HG03175 (cell line): Measurements from ENCODE around the gene ZNF621.
"Not testable (repeated sequence)": the region's sequence is repeated elsewhere in the genome, so short reads cannot be mapped to it uniquely, and the experiment has no call there.

ENCODE experiments used
- ATAC-seq: cut with Tn5 transposase; IDR thresholded peaks from one replicate; pipeline ENCODE4 v1.9.1; 2021; ENCODE audit warnings: mild to moderate bottlenecking, moderate library complexity; ENCODE audit not compliant: unreplicated experiment

The ZNF621 gene

DNA sequence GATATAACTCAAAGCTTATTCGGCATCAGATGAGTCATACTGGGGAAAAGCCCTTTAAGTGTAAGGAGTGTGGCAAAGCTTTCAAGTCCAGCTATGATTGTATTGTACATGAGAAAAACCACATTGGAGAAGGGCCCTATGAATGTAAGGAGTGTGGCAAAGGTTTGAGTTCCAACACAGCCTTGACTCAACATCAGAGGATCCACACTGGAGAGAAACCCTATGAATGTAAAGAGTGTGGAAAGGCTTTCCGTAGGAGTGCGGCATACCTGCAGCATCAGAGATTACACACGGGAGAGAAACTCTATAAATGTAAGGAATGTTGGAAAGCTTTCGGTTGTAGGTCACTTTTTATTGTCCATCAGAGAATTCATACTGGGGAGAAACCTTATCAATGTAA is 7.5 kb downstream of the ZNF621 start:
- no peak for ATAC-seq

DNA sequence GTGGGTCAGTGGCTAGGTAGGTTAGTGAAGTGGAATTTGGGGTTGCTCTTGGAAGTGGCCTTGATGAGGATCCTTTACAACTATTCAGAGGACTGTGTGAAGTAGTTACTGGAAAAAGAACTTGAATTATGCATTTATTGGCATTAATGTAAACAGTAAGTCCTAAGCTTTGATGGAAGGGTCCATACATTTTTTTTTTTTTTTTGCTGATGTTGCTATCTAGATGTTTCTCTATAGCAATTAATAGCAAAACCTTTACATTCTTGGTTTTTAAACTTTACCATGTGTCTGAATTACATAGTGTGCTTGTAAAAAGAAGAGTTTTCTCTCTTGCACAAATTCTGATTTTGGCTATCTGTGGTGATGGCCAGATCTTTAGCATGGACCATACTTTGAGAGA is 9.5 kb downstream of the ZNF621 start:
- ATAC-seq: no peak

GRCh38 chr3:40546816-40547215 is 22.1 kb downstream of the ZNF621 start:
- no peak for ATAC-seq

GRCh38 chr3:40550167-40550566 is 25.4 kb downstream of the ZNF621 start:
- no peak for ATAC-seq

- no peak for ATAC-seq
Observed at GRCh38 chr3:40557575-40558161, 32.9 kb downstream of the ZNF621 start.

DNA sequence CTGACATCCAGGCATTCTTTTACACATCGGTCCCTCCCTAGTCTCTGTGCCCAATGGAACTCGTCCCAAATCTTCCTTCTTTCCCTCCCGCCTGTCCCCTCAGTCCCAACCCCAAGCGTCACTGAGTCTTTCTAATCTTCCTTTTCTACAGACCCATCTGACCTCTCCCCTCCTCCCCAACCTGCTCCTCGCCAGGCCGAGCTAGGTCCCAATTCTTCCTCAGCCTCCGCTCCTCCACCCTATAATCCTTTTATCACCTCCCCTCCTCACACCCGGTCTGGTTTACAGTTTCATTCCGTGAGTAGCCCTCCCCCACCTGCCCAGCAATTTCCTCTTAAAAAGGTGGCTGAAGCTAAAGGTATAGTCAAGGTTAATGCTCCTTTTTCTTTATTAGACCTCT is 37.7 kb downstream of the ZNF621 start:
- not testable (repeated sequence) for ATAC-seq

- not testable (repeated sequence) for ATAC-seq
Observed at GRCh38 chr3:40565629-40566028, 40.9 kb downstream of the ZNF621 start.

DNA sequence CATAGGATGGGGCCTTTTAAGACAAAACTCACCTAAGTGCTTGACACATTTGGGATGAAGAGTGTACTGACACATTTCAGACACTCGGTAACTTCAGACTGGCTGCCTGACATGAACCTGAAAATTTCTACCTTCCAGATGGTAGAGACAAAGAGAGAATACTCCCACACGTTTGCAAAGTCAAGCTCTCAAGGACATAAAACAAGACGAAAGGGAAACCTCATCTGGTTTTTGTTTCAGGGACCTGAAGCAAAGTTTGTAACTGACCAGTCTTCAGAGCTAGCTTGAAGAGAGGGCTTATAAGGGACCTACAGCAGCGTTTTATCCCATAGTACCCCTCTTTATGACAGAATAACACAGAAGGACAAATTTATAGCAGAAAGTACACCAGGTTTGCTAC is 41.9 kb downstream of the ZNF621 start:
- no peak for ATAC-seq

DNA sequence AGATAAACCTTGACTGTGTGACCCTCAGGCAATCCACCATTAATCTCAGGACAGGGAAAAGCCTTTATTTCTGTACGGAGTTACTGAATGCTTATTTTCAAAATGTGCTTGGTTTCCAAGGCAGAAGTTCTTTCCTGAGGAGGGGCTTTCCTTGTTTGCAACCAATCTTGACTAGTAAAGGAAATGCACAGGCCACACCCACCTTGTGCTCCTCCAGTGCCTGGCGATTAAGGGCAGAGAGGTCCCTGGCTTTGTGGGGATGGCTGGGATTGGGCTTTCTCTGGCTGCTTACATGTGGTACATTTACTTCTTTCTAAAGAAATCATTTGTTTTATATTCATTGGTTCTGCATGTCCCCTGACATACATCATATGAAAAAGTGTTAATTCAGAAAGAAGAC is 47.8 kb downstream of the ZNF621 start:
- no peak for ATAC-seq

- ATAC-seq: no peak
Observed at GRCh38 chr3:40574050-40574449, 49.3 kb downstream of the ZNF621 start.

DNA sequence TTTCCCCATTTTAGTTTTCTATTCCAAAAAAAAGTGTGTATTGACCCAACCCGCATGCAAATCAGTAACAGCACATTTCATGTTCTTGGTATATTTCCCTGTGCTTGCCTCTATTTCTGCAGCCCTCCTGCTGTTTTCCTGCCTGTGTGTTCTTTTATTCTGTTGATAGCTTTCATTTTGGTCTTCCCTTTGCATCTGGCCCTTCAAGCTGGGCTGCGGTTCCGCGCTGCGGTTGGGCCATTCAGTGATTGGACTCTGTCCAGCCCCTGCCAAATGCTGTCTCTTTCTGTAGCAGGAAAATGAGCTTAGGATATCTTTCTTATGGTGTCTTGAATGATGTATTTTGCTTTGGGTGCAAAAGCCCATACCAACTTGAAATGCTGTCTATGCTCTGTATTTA is 49.9 kb downstream of the ZNF621 start:
- no peak for ATAC-seq

GRCh38 chr3:40576396-40576795 is 51.6 kb downstream of the ZNF621 start:
- ATAC-seq: no peak

DNA sequence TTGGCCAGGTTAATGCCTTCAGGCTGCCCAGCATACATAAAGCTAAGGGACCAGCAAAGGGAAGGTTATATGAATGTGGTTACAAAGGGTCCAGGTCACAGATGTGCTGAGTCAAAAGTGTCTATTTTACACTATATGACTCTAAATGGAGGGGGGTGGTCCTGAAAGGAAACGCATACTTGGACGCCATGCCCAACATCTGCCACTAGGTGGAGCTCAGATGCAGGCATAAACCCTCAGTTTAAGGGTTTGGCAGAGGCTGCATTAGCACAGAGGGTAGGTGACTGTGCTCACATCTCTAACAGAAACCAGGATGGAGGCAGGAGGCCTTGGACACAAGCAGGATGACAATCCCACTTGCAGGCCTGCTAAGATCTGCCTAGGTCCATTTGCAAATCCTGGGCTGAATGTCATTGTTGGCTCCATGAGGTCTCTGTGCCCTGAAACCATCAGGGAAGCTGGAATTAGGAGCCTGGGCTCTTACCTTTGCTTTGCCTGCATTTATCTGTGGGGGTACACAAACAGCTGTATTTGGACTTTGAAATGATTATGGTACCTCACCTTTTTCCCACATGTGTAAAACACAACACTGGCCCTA is 55.8 kb downstream of the ZNF621 start:
- peak; percentile 67 for ATAC-seq

DNA sequence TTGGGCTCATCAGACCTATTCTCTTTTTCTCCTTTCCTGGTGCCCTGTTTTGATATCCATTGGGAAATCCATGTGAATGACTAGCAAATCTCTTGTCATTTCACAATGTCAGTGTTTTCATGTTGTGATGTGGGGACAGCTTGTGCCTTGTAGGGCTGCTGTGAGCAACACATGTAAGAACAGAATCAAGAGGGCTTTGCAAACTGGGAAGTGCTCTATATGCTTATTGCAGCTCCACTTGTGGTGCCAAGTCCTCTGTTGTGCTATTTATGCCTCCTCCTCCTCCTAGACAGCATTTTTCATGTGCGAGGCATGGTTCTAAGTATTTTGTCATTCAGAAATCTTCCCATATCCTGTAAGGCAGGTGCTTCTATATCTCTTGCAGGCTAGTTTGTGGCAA is 56.4 kb downstream of the ZNF621 start:
- no peak for ATAC-seq

GRCh38 chr3:40582401-40583027 is 57.8 kb downstream of the ZNF621 start:
- ATAC-seq: no peak

GRCh38 chr3:40583691-40584090 is 58.9 kb downstream of the ZNF621 start:
- no peak for ATAC-seq

- ATAC-seq: peak; percentile 61
Observed at GRCh38 chr3:40584625-40585189, 59.9 kb downstream of the ZNF621 start.

DNA sequence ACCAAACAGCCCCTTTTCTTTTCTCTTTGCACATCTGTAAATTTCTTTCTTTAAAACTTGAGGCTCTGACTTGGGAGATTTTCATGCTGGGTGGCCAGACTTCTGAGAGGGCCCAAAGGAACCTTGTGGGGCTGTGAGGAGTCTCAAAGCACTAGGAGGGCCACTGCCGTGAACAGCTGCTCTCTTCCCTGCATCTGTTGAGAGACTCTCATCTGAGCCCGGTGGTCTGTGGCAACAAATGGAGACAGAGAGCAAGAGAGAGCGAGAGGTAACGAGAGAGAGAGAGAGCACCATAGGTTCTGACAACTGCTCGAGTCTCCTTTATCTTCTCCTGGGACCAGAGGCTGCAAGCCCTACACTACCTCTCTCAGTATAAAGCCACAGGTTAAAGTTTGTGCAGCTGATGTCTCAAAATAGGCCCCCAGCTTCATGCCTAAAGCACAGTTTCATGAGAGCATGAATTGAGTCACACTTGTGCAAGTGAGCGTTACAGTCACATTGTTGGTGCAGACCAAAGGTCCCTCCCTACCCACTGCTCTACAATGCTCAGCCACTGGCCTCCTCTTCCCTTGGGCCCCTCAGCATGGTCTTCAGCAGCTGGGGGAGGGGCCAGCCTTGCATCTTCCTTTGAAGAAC is 60.7 kb downstream of the ZNF621 start:
- peak; percentile 48 for ATAC-seq

DNA sequence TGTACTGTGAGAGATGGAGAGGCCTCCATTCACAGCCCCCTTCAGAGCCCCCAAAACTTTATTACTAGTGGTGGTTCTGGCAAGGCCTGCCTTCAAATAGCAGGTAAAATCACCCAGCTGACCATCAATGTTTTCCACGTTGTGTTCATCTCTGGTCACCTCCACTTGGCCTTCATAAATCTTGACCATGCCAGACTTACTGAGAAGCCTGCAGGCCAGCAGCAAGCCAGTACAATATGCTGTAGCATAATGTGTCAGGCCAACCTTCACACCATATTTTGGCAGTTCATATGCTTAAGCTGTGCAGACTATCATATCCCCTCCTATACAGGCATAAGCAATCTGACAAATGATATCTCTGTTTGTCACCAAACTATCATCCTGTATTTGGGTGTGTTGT is 62.1 kb downstream of the ZNF621 start:
- no peak for ATAC-seq

DNA sequence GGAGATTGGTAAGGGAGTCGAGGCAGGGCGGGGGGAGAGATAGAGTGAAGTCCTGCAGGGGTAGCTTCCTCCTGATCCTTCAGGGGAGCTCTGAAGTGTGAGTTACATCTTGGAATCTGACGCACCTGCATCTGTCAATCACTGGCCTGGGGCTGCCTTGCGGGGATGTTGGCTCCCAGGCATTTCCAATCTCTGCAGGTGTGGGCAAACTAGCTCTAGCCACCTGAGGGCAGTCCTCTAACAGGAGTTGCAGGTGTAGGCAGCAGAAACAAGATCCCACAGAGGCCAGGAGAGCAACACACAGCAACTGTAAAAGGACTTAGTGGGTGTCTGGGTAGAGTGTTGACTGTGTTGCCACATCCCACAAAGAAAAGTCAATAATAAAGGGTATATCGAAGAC is 63.6 kb downstream of the ZNF621 start:
- ATAC-seq: no peak
